Nephron (organoid): ENCODE data around the gene CALCOCO1.

Experiments
- H3K27ac Mint-ChIP-seq, 3 experiments: 2 replicates each; pipeline ENCODE4 v1.8.0; 2020; ENCODE audit warnings: mixed read lengths in 3 of 3, mild to moderate bottlenecking in 2 of 3, moderate library complexity in 1 of 3
- H3K27me3 Mint-ChIP-seq: 2 replicates; pipeline ENCODE4 v1.8.0; 2021; ENCODE audit warnings: low read depth, mild to moderate bottlenecking, moderate library complexity, mixed read lengths
- H3K36me3 Mint-ChIP-seq: 2 replicates; pipeline ENCODE4 v1.8.0; 2020; ENCODE audit warnings: low read depth, mixed read lengths
- H3K4me1 Mint-ChIP-seq: 2 replicates; pipeline ENCODE4 v1.8.0; 2020; ENCODE audit warnings: mixed read lengths
- H3K4me3 Mint-ChIP-seq, 3 experiments: 2 replicates each; pipeline ENCODE4 v1.8.0; 2020; ENCODE audit warnings: mild to moderate bottlenecking in 3 of 3, mixed read lengths in 3 of 3, moderate library complexity in 2 of 3
- H3K9me3 Mint-ChIP-seq: 2 replicates; pipeline ENCODE4 v1.8.0; 2020; ENCODE audit warnings: mixed read lengths
- CTCF ChIP-seq, 3 experiments: fragments of 200-600 bp; sonication (generic); IDR thresholded peaks; one replicate each; pipeline ENCODE4 v1.5.0; 2021; ENCODE audit warnings: antibody characterized with exemption in 3 of 3; ENCODE audit not compliant: unreplicated experiment in 3 of 3

Gene CALCOCO1

GRCh38 chr12:53717319-53717718, 9.9 kb downstream of the CALCOCO1 start:
- Mint-ChIP-seq H3K4me1 (no peaks in the 10 kb centered on the region), H3K27me3 (peaks cover 3% of the 10 kb centered on the region), H3K9me3 (no peaks in the 10 kb centered on the region), H3K36me3 (peaks cover 85% of the 10 kb centered on the region), H3K4me3 (no peak overlapping the region), H3K27ac (no peak overlapping the region)
- no peak for TF ChIP-seq CTCF (IDR thresholded peaks at IDR 0.05; ENCODE audit: unreplicated experiment in 3 of 3)

GRCh38 chr12:53714004-53714403, 13.2 kb downstream of the CALCOCO1 start:
- Mint-ChIP-seq H3K4me1 (peaks cover 4% of the 10 kb centered on the region), H3K36me3 (peaks cover 70% of the 10 kb centered on the region), H3K4me3 (no peak overlapping the region), H3K27me3 (peaks cover 11% of the 10 kb centered on the region), H3K9me3 (no peaks in the 10 kb centered on the region), H3K27ac (no peak overlapping the region)
- no peak for TF ChIP-seq CTCF (IDR thresholded peaks at IDR 0.05; ENCODE audit: unreplicated experiment in 3 of 3)

GRCh38 chr12:53713516-53713915, 13.7 kb downstream of the CALCOCO1 start:
- peaks cover 14% of the 10 kb centered on the region for H3K27me3 Mint-ChIP-seq
- no peak for TF ChIP-seq CTCF (IDR thresholded peaks at IDR 0.05; ENCODE audit: unreplicated experiment in 3 of 3)
- peaks cover 6% of the 10 kb centered on the region for H3K4me1 Mint-ChIP-seq
- H3K4me3 Mint-ChIP-seq = no peak overlapping the region
- H3K27ac Mint-ChIP-seq = no peak overlapping the region
- H3K9me3 Mint-ChIP-seq = no peaks in the 10 kb centered on the region
- H3K36me3 Mint-ChIP-seq = peaks cover 70% of the 10 kb centered on the region

GRCh38 chr12:53712059-53712643, 15.1 kb downstream of the CALCOCO1 start:
- H3K4me3 Mint-ChIP-seq = no peak overlapping the region
- TF ChIP-seq CTCF (IDR thresholded peaks at IDR 0.05; ENCODE audit: unreplicated experiment in 3 of 3) = no peak
- peaks cover 6% of the 10 kb centered on the region for H3K4me1 Mint-ChIP-seq
- H3K9me3 Mint-ChIP-seq = no peaks in the 10 kb centered on the region
- no peak overlapping the region for H3K27ac Mint-ChIP-seq
- H3K36me3 Mint-ChIP-seq = peaks cover 63% of the 10 kb centered on the region
- H3K27me3 Mint-ChIP-seq = peaks cover 21% of the 10 kb centered on the region

- no peak overlapping the region for H3K4me3 Mint-ChIP-seq
- peaks cover 45% of the 10 kb centered on the region for H3K36me3 Mint-ChIP-seq
- peaks cover 6% of the 10 kb centered on the region for H3K4me1 Mint-ChIP-seq
- peaks cover 38% of the 10 kb centered on the region for H3K27me3 Mint-ChIP-seq
- no peak for TF ChIP-seq CTCF (IDR thresholded peaks at IDR 0.05; ENCODE audit: unreplicated experiment in 3 of 3)
- no peaks in the 10 kb centered on the region for H3K9me3 Mint-ChIP-seq
- no peak overlapping the region for H3K27ac Mint-ChIP-seq
Observed at GRCh38 chr12:53710091-53710490, 17.2 kb downstream of the CALCOCO1 start.

GRCh38 chr12:53709671-53710070, 17.6 kb downstream of the CALCOCO1 start:
- Mint-ChIP-seq H3K36me3 (peaks cover 41% of the 10 kb centered on the region), H3K4me1 (peaks cover 6% of the 10 kb centered on the region), H3K9me3 (no peaks in the 10 kb centered on the region), H3K4me3 (no peak overlapping the region), H3K27me3 (peaks cover 39% of the 10 kb centered on the region), H3K27ac (no peak overlapping the region)
- TF ChIP-seq CTCF (IDR thresholded peaks at IDR 0.05; ENCODE audit: unreplicated experiment in 3 of 3) = no peak
